ENCODE results near the gene LRRC34.

- no peak for TF ChIP-seq TARDBP (IDR thresholded peaks at IDR 0.05)
- no peak for TF ChIP-seq BHLHE40 (IDR thresholded peaks at IDR 0.05; ENCODE audit: borderline replicate concordance)
- TF ChIP-seq CTBP1 (IDR thresholded peaks at IDR 0.05; ENCODE audit: borderline replicate concordance) = no peak
- TF ChIP-seq SUZ12 (IDR thresholded peaks at IDR 0.05) = no peak
Measured at GRCh38 chr3:169822091-169822490, 9.4 kb upstream of the LRRC34 start.

Measured in HEK293T (cell line).